GM12892 (cell line): ENCODE data around the gene NVL.

Source experiments
- POLR2A ChIP-seq: IDR thresholded peaks from 2 replicates; pipeline ENCODE4 v1.6.1; 2011; ENCODE audit warnings: low read depth, low read length, control low read depth
- POLR2AphosphoS5 ChIP-seq: IDR thresholded peaks from 2 replicates; pipeline ENCODE4 v1.6.1; 2011; ENCODE audit warnings: low read depth, low read length, control low read depth
- TAF1 ChIP-seq: IDR thresholded peaks from 2 replicates; pipeline ENCODE4 v1.6.1; 2011; ENCODE audit warnings: low read depth, mild to moderate bottlenecking, control low read depth, low read length, borderline replicate concordance

DNA sequence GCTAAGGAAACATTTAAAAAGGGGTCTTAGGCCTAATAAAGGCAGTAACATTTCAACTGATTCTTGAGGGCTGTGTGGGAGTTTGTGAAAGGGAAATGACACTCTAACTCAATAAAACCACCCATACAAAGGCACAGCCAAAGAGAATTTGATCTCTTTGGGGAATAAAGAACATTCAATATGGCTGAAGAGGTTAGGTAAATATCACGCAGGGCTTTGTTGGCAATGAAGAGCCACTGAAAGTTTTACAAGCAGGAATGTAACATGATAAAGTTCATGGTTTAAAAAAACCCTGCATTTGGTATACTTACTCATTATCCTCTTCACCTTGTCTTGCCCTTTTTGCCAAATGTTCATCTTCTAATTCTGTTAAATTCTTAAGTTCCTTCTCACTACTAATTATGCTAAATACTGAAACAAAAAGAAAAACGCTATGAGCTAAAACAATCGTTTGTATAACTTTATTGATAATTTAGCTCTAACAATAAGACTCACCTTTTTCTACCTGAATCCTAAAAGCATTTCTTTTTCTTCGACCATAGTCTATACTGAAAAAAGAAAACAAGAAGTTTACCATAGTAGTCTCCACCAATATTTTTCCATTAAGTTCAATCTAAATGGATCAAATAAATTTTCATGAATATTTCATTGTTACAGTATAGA, 12.5 kb downstream of the NVL start:
- TF ChIP-seq POLR2A = no peak
- TF ChIP-seq POLR2AphosphoS5 = no peak
- TF ChIP-seq TAF1 = no peak
